Measurements from ENCODE around the gene KRT81.
"Not testable (repeated sequence)": the region's sequence is repeated elsewhere in the genome, so short reads cannot be mapped to it uniquely, and the experiment has no call there.

Gene KRT81

GRCh38 chr12:52295663-52296062 is 4.3 kb upstream of the KRT81 start:
- DNase-seq, result no peak

- DNase-seq, result no peak
Observed at GRCh38 chr12:52294803-52295202, 3.5 kb upstream of the KRT81 start.

- no peak for DNase-seq
Observed at GRCh38 chr12:52293926-52294325, 2.6 kb upstream of the KRT81 start.

GRCh38 chr12:52290483-52291134 is 725 bp downstream of the KRT81 start:
- DNase-seq, result not testable (repeated sequence)

- DNase-seq, result peak; percentile 38
Observed at GRCh38 chr12:52287816-52288805, 3.2 kb downstream of the KRT81 start.

- not testable (repeated sequence) for DNase-seq
Observed at GRCh38 chr12:52286857-52287785, 4.2 kb downstream of the KRT81 start.

GRCh38 chr12:52285851-52286530 is 5.3 kb downstream of the KRT81 start:
- DNase-seq, result no peak

- peak; percentile 87 for DNase-seq
Observed at GRCh38 chr12:52285172-52285745, 6.1 kb downstream of the KRT81 start.

- DNase-seq, result no peak
Observed at GRCh38 chr12:52284562-52285171, 6.7 kb downstream of the KRT81 start.

- DNase-seq, result peak; percentile 99
Observed at GRCh38 chr12:52280796-52281560, 10.4 kb downstream of the KRT81 start.

- DNase-seq, result peak; percentile 94
Observed at GRCh38 chr12:52280319-52280795, 11.0 kb downstream of the KRT81 start.

- peak; percentile 28 for DNase-seq
Observed at GRCh38 chr12:52279422-52280318, 11.7 kb downstream of the KRT81 start.

GRCh38 chr12:52278575-52279421 is 12.5 kb downstream of the KRT81 start:
- peak; percentile 71 for DNase-seq

- no peak for DNase-seq
Observed at GRCh38 chr12:52277486-52278245, 13.7 kb downstream of the KRT81 start.

GRCh38 chr12:52275686-52276085 is 15.6 kb downstream of the KRT81 start:
- DNase-seq, result no peak

GRCh38 chr12:52274521-52275120 is 16.7 kb downstream of the KRT81 start, which contains the start of gene KRT86:
Gene KRT86, plus strand, starts transcription at chr12:52274645. Its CDS starts 27,272 bp downstream, at chr12:52301917.
- DNase-seq, result no peak

GRCh38 chr12:52271158-52271557 is 20.2 kb downstream of the KRT81 start:
- no peak for DNase-seq

Measured in fibroblast of skin of right biceps (primary cell).